ENCODE measurements around the gene TMEM201.
"Not testable (repeated sequence)": the region's sequence is repeated elsewhere in the genome, so short reads cannot be mapped to it uniquely, and the experiment has no call there.

TMEM201 gene, protein sequence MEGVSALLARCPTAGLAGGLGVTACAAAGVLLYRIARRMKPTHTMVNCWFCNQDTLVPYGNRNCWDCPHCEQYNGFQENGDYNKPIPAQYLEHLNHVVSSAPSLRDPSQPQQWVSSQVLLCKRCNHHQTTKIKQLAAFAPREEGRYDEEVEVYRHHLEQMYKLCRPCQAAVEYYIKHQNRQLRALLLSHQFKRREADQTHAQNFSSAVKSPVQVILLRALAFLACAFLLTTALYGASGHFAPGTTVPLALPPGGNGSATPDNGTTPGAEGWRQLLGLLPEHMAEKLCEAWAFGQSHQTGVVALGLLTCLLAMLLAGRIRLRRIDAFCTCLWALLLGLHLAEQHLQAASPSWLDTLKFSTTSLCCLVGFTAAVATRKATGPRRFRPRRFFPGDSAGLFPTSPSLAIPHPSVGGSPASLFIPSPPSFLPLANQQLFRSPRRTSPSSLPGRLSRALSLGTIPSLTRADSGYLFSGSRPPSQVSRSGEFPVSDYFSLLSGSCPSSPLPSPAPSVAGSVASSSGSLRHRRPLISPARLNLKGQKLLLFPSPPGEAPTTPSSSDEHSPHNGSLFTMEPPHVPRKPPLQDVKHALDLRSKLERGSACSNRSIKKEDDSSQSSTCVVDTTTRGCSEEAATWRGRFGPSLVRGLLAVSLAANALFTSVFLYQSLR

DNA sequence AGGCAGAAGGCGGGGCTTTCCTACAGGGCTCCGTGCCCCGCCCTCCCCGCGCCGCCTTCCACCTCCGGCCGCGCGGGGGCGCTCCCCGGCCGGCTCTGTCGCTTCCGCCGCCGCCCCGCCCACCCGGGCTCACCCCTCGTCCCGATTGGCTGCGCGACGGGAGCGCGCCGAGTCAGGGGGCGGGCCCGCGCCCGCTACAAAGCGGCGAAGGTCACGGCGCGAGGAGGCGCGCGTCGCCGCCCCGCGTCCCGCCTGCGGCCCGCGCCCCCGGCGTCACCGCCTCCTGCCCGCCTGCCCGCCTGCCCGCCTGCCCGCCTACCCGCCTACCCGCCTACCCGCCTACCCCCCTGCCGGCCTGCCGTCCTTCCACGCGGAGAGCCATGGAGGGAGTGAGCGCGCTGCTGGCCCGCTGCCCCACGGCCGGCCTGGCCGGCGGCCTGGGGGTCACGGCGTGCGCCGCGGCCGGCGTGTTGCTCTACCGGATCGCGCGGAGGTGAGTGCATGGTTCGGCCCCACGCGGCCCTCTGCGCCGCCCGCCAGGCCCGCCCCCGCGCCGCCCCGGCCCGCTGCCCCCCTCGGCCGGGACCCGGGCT, at the start of gene TMEM201:
Gene TMEM201, plus strand, starts transcription at position 361 of the 593 bp plus-strand sequence. Its CDS starts 20 bp downstream, at position 381.
- DNase-seq, result peak; percentile 68

DNA sequence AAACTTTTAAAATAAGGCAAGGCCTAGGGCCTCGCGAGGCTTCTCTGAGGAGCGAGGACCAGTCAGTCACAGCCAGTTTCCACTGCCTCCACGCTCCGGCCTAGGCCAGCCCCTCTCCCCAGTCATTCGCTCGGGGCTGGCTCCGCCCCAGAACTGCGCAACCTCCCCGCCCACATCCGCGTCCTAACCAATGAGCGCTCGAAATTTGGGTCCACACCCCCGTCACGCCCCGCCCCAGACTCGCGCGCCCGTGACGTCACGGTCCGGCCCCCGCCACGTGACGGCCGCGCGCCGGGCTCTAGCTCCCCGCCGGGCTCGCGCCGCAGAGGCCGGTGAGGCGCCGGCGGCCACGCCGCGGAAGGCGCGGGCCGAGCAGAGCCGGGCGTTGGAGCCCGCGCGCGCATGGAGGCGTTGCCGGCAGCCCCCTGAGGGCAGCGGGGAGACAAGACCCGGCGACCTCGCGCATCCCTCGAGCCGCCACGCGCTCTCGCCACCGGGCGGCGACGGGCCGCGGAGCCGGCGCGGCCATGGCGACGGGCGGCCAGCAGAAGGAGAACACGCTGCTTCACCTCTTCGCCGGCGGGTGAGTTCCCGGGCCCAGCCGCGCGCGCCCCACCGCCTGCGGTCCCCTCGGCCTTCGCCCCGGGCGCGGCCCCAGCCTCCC, 49.4 kb upstream of the TMEM201 start, which contains the start of gene SLC25A33:
Gene SLC25A33, plus strand, starts transcription at position 301 of the 664 bp plus-strand sequence. Its CDS starts 227 bp downstream, at position 528.
- peak; percentile 85 for DNase-seq

DNA sequence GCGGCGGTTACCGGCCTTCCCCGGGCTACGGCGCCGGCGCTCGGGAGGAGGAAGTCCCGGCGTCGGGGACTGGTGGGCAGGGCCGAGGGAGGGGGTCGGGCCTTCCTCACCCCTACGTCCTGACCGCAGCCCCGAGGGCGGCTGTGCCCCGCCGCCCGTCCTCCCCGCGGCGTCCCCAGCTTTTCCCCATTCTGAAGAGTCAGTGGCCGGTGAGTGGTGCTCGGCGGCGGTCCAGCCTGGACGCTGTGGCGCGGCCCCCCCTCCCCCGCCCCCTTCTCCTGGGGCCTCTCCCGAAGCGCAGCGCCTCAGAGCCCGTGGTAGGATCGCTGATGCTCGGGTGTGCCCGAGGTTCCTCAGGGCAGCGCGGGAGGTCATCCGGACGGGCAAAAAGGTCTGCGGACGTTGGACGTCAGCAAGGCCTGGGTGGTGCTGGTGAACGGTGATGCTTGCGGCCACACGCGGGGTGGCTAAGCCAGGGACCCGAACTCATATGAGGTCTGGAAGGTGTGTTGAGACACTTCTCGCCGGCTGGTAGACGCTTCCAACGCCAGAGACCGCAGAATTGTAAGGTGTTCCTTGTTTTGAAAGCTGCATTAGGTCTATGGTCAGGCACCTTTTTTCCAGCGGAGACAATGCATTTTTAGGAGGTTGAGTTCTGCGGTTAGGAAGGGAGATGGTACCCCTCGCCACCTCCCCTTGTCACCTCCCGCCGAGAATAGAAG, 48.7 kb upstream of the TMEM201 start:
- DNase-seq, result no peak

DNA sequence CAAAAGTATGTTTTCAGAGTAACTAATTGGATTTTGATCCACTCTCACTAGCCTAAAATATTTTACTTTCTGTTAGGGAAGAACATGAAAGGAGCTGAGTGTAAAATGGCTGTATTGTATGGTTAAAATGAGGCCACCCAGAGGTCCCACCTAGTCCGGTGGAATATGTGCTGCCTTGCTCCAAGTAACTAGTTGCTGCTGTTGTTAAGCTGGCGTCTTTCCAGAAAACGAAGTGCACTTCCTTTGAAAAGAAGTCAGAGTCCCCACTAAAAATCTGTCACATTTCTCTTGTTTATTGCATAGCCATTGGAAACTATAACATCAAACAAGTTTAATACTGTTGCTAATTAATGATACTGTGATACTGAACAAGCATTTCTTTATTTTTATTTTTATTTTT, 46.3 kb upstream of the TMEM201 start:
- no peak for DNase-seq

DNA sequence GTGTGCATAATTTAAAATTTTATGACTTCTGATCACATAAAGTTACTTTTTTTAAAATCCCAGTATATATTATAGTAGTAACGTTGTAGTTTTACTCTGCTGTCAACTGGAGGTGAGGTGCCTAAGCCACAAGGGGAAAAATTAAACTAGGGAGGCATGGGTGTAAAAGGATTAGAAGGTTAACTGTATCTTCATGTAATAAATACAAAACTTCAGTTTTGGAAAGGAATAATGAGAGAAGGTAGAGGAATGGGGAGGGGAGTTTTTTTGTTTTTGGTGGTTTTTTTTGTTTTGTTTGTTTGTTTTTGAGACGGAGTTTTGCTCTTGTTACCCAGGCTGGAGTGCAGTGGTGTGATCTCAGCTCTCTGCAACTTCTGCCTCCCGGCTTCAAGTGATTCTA, 43.8 kb upstream of the TMEM201 start:
- no peak for DNase-seq

DNA sequence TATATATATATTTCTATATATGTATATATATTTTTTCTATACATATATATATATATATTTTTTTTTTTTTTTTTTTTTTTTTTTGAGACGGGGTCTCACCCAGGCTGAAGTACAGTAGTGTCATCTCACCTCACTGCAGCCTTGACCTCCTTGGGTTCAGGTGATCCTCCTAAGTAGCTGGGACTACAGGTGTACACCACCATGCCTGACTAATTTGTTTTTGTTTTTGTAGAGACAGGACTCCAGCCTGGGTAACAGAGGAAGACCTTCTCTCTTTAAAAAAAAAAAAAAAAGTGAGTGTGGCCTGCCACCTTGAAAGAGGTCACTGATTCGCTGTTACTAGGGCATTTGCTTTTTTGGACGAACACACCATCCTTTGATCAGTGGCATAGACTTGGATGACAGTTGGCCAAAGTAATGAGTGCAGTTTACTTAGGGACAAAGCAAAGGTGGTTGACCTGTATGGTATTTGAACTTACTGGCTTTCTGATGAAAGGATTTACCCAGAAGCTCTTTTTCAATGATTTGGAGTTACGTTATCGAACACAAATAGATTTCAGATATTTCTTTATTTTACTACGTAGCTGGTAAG, 38.7 kb upstream of the TMEM201 start:
- DNase-seq, result no peak

DNA sequence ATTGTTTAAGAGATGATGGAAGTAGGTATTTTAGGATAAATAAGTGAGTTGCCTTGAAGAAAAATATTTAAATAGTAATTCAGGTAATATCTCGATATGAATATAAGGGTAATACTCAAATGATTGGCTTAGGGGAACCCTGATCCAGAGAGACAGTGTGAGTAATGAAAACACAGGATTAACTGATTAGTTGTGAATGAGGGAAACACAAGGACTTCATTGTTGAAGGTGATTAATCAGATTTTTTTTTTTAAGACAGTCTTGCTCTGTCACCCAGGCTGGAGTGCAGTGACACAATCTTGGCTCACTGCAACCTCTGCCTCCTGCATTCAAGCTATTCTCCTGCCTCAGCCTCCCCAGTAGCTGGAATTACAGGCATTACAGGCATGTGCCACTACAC, 36.7 kb upstream of the TMEM201 start:
- DNase-seq, result no peak

DNA sequence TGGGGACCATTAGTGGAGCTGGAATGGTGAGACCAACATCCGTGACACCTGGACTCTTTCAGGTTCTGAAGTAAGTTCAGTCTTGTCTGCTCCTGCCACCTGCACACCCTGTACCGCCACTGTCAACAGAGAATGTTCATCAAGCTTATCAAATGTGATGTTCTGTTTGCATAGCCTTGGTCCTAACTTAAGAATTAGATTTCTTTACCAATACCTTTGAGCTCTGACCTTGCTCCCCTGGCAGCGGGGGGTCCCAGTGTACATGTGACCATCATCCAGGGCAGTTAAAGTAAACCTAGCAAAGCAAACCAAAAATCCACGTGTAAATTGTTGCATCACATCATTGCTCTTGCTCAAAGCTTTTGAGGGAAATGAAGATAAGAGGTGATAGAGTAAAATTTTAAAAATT, 35.0 kb upstream of the TMEM201 start:
- DNase-seq, result no peak

DNA sequence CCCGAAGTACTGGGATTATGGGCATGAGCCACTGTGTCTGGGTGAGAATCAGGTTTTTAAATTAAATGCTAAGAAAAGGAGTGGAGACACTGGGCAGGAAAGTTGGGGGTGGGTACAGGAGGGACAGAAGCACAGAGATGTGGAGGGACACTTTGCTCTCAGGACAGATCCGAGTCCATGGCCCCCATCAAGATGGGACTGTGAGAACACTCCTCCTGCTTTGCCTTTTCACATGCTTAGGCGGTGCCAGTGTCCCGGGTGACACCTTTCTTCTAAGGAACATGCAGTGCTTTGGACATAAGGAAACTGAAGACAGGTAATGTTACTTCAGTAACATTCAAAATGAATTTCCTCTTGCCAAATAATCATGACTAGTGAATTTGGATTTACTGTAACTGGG, 32.8 kb upstream of the TMEM201 start:
- DNase-seq, result no peak

DNA sequence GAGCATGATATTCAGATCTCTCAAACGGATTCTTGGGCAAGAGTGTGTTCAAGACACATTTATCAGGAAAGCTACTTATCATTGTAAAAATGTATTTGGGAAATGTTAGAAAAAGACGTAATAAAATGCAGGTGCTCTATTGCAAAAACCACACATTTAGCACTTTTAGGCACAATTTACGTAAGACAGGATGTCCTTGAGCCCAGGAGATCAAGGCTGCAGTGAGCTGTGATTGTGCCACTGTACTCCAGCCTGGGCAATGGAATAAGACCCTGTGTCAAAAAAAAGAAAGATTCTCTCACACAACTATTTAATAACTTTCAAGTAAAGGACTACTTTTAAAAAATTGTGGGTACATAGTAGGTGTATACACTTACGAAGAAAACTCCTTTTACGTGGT, 31.1 kb upstream of the TMEM201 start:
- DNase-seq, result no peak

DNA sequence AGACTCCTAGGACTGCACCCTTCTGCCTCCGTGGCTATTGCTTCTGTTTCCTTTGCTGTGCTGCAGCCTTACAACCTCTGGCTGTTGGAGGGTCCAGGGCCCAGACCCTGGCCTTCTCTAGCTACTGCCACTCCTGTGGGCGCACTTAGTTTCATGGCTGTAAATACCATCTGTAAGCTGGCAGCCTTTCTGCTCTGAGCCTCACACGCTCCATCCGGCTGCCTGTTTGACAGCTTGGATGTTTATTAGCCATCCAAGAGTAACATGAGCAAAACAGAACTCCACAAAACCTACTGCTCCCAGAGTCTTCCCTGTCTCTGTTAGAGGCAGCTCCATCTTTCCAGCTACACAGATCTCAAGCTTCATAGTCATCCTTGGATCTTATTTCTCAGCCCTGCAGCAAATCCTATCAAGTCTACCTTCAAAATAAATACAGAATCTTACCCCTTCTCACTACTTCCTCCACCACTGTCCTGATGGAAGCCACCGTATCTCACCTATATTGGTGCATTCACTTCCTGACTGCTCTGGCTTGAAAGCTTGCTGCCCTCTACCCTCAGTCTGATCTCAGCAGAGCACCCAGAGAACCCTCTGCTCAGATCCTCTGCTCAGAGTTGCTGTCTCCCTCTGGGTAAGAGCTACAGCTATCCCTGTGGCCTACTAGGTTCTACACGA, 30.3 kb upstream of the TMEM201 start:
- DNase-seq, result no peak

DNA sequence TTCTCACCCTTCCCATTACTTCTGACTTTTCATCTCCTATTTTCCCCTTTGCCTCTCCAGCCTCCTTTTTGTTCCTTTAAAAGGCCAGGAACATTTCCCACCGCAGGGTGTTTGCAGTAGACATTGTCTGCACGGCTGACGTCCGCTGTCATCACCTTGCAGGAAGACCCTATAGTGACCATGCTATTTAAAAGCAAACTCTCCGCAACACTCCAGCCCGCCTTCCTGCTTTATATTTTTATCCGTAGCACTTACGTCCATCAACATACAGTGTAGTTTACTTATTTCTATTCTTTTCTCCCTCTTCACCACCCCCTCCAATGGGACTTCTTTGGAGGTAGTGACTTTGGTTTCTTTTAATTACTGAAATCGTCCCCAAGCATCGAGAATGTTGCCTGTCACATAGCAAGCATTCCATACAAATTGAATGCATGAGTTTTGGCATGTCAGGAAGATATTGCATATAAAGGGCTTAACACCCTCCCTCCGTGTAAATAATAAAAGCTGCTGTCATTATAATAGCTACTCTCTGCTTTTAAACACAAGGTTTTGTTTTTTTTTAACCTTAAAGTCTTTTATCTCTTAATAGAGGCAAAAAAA, 29.7 kb upstream of the TMEM201 start:
- DNase-seq, result no peak

DNA sequence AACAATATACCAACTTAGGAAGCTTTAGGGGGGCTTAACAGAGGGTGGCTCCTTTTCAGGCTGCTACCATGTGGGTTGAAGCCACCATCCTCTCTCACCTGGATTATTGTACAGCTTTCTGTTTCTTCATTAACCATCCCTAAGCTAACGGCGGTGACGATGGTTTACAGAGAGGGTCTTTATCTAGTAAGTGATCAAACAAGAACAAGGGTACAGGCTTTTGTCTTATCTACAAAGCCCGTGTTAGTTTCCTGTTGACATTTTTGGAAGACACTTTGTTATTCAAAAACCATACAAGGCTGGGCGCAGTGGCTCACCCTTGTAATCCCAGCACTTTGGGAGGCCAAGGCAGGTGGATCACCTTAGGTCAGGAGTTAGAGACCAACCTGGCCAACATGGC, 29.0 kb upstream of the TMEM201 start:
- DNase-seq, result no peak

DNA sequence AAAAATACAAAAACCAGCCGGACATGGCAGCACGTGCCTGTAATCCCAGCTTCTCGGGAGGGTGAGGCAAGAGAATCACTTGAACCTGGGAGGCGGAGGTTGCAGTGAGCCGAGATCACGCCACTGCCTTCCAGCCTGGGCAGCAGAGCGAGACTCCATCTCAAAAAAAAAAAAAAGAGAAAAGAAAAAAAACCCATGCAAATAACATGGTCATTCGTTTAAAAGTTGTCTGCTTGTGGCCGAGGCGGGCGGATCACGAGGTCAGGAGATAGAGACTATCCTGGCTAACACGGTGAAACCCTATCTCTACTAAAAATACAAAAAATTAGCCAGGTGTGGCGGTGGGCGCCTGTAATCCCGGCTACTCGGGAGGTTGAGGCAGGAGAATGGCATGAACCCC, 28.6 kb upstream of the TMEM201 start:
- DNase-seq, result not testable (repeated sequence)

DNA sequence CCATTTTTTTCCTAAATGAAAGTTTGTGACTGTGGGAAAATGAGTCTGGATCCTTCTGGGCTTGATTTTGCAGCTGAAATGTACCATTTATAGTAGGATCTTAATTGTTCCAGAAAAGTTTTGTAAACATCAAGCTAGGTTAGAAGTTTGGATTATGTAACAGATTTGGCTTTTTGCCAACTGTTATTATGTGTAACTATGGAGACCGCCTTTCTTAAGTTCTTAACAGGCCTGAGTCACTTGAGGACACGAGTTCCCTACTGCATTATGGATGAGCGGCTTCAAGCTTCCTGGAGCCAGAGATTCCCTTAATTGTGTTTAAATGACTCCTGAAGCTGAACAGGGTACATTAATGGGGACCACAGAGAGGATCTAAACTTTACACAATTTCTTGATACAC, 27.3 kb upstream of the TMEM201 start:
- DNase-seq, result peak; percentile 87

DNA sequence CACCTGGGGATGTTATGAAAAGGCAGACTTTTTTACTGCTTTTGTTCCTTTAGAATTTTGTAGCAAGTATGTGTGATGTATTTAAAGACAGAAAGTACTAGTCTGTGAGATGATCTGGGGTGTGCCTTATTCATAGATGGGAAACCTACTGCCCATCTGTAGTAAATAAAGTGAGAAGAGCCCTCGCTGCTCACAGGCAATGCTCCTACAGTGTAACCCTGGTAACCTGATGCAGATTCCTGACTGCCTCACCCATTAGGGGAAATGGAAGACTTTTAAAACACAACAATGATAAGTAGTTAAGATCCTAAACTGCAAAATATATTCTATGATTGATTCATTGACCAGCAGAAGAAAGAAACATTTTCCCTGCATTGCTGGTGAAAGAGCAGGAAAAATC, 19.4 kb upstream of the TMEM201 start:
- DNase-seq, result no peak

DNA sequence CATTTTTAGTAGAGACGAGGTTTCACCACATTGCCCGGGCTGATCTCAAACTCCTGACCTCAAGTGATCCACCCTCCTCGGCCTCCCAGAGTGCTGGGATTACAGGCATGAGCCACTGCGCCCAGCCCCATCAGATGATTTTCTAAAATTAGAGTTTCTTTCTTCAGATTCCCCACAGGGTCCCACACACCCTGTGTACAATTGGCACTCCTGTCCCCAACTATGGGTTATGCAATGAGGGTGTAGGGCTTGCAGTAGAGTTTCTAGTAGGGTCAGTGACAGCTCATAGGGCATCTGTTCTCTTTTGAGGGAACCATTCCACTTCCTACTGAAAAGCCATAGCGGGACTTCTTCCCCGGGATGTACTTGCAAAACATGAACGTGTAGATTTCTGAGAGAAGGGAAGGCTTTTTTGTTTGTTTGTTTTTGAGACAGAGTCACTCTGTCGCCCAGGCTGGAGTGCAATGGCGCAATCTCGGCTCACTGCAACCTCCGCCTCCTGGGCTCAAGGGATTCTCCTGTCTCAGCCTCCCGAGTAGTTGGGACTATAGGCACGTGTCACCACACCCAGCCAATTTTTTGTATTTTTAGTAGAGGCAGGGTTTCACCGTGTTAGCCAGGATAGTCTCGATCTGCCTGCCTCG, 17.7 kb upstream of the TMEM201 start:
- not testable (repeated sequence) for DNase-seq

DNA sequence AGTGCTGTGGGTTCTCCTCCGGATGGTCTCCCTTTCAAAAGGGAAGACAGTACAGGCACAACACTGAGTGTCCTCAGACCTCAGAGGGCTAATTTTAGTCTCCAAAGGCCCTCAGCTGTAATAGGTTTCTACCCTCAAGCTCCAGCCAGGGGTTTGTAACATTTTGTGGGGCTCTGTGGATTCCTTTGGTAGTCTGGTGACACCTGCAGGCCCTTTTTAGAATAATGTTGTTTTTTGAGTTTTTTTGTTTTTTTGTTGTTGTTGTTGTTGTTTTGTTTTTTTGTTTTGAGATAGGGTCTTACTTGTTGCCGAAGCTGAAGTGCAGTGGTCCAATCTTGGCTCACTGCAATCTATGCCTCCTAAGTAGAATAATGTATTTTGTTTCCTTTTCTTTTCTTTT, 15.0 kb upstream of the TMEM201 start:
- no peak for DNase-seq

DNA sequence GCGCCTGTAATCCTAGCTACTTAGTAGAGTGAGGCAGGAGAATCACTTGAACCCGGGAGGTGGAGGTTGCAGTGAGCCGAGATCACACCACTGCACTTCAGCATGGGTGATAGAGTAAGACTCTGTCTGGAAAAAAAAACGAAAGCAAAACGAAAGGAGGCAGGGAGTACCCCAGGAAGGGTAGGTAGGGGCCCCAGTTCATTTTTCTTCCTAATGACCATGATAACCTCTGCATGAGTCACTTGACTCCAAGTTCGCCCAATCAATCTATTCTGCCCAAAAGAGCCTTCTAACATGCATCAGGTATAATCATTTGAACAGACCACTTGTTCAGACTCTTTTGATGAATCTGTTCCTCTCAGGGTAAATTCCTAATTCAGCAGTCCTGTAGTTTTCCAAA, 13.2 kb upstream of the TMEM201 start:
- no peak for DNase-seq

DNA sequence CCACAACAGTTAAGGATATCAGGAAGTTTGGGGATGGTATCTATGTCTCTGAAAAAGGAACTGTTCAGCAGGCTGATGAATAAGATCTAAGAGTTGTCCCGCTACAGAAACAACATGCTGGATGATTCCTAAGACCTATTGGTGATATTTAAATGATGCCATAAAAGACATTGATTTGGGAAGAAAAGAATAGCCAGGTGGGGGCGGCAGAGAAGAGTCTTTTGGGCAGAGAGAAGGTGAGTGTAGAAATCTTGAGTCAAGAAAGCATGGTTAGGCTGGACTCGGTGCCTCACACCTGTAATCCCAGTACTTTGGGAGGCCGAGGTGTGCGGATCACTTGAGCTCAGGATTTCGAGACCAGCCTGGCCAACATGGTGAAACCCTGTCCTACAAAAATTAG, 11.8 kb upstream of the TMEM201 start:
- no peak for DNase-seq

DNA sequence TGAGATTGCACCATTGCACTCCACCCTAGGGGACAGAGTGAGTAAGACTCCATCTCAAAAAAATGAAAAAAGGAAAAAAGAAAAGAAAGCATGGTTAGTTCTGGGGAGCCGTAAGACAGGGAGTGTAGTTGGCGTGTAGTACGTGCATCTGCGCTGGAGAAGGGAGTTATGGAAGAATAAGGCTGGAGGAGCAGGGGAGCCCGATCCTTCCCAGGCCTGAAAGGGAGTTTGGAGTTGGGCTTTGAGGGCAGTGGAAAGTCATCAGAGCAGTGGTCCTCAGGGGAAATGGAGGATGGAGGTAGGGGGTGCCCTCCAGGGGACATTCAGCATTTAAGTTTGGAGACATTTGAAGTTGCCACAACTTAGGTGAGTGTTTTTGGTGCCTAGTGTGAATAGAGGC, 11.3 kb upstream of the TMEM201 start:
- DNase-seq, result no peak
